ENCODE measurements around the gene GUCY2D. TPM values are rescaled to one million over a fixed set of nuclear protein-coding genes. Genes with fewer than 3 reads are reported as not detected.

GUCY2D gene
- total and polyA plus RNA-seq, 10 donors = 0.03 to 0.43 (median 0.07) TPM; not detected in 7

DNA sequence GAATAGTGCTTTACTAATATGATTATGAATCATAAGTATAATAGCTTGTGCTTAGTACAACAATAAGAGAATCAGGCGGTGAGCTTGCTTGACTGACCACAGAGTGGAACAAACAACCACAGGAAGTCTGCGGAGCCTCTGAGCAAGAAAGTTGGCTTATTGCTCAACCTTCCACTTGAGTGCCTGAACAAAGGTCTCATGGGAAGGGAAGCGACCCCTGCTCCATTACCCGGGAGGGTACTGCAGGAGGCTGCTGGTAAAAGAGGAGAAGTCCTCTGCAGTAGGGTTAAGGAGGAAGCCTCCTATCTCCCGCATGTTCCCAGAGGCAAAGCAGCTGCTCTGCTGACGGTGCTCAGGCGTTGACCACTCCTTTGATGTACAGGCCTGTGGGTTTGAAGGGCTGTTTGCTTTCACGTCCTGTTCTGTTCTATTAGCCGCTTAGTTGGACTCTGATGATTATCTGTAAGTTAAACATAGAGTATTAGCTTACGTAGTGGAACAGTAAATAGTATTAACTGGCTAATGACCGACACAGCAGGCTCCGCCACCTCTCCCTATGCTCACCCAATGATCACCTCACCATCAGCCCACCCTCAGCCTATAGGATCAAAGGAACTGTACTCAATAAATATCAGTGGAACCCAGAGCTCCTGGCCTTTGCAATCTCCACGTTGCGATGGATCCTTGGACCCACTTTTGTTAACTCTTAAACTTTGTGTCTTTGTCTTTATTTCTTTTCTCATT lies 54.0 kb downstream of the GUCY2D start:
- peaks cover 0 to 43% (median 23%) of the 10 kb centered on the region in 7 donors for H3K27me3 ChIP-seq (replicated peaks in 1 of 7)
- peak overlapping the region in 7 of 8 donors; percentile 22 to 86 (median 63) for H3K27ac ChIP-seq
- intact Hi-C loops (cut with DNase I; ENCODE audit: low total_unique reads) = loop anchor here (5.0 to 10.0 kb wide), 3 partner anchors 62 to 232 kb away; no protein-coding TSS in a partner anchor
- no peaks in the 10 kb centered on the region for H3K36me3 ChIP-seq
- 22 to 30% (median 28%) methylated on average over 13 to 14 of the region's 14 CpGs for WGBS, 5 donors
- DNase-seq = peak; percentile 78
- H3K9me3 ChIP-seq = no peaks in the 10 kb centered on the region
- peak overlapping the region in 1 of 8 donors; percentile 39 for H3K4me3 ChIP-seq
- H3K4me1 ChIP-seq = peaks cover 0 to 39% (median 27%) of the 10 kb centered on the region in 6 donors
- TF ChIP-seq, protein P1, sequence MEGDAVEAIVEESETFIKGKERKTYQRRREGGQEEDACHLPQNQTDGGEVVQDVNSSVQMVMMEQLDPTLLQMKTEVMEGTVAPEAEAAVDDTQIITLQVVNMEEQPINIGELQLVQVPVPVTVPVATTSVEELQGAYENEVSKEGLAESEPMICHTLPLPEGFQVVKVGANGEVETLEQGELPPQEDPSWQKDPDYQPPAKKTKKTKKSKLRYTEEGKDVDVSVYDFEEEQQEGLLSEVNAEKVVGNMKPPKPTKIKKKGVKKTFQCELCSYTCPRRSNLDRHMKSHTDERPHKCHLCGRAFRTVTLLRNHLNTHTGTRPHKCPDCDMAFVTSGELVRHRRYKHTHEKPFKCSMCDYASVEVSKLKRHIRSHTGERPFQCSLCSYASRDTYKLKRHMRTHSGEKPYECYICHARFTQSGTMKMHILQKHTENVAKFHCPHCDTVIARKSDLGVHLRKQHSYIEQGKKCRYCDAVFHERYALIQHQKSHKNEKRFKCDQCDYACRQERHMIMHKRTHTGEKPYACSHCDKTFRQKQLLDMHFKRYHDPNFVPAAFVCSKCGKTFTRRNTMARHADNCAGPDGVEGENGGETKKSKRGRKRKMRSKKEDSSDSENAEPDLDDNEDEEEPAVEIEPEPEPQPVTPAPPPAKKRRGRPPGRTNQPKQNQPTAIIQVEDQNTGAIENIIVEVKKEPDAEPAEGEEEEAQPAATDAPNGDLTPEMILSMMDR (IDR thresholded peaks at IDR 0.05 in 8 of 11, conservative IDR thresholded peaks at IDR 0.05 in 3 of 11) = no peak
- peak in 1 of 3 donors; percentile 67 for TF ChIP-seq POLR2AphosphoS5 (IDR thresholded peaks at IDR 0.05)
- no peak for TF ChIP-seq POLR2A (IDR thresholded peaks at IDR 0.05)

DNA sequence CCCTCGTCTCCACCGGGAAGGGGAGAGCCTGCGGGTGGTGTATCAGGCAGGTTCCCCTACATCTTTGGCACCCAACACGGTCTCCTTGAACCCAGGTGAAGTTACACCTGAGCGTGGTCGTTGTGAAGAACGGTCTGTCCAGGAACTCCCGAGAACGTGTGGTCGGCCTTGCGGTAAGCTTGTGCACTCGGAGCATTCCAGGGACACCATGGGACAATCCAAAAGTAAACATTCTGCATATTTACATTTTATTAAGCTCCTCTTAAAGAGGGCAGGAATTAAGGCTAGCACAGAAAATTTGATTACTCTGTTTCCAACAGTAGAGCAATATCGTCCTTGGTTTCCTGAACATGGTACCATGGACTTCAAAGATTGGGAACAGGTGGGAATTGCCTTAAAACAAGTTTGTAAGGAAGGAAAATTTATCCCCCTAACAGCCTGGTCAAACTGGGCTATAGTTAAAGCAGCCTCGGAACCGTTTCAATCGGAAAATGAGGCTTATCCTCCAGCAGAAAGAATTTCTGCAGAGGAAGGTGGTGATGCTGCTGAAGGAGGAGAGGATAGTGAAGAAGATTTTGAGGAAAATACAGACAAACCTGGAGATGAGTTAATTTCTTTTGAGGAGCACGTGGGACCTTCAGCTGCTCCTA lies 54.7 kb downstream of the GUCY2D start:
- 76 to 80% (median 78%) methylated on average over 17 of the region's 17 CpGs for WGBS, 5 donors
- peak overlapping the region in 4 of 8 donors; percentile 39 to 86 (median 82) for H3K27ac ChIP-seq

DNA sequence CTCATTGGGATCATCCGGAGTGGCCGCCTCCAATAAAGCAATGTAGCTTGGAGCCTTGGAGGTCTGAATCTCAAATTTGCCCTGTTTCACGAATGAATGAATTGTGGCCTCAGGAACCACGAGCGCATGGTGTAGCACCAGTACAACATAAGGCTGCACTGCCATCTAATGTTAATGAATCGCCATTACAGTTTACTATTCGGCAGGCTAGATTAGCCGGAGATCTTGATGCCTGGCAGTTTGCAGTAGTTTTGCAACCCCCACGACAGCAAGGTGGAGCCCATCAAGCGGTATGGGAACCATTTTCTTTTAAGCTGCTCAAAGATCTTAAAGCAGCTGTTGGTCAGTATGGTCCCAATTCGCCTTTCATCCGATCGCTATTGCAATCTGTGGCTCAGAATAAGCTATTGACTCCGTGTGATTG lies 55.3 kb downstream of the GUCY2D start:
- TF ChIP-seq POLR2AphosphoS5 (IDR thresholded peaks at IDR 0.05) (no peak), POLR2A (IDR thresholded peaks at IDR 0.05) (no peak)
- TF ChIP-seq, protein P1 (IDR thresholded peaks at IDR 0.05 in 8 of 11, conservative IDR thresholded peaks at IDR 0.05 in 3 of 11) = peak; percentile 69 to 92 (median 83)
- intact Hi-C loops (cut with DNase I; ENCODE audit: low total_unique reads) = loop anchor here (5.0 to 10.0 kb wide), 3 partner anchors 63 to 233 kb away; no protein-coding TSS in a partner anchor
- WGBS, 5 donors = 14 to 24% (median 17%) methylated on average over 14 of the region's 14 CpGs
- Histone ChIP-seq H3K4me3 (no peak overlapping the region), H3K9me3 (no peaks in the 10 kb centered on the region), H3K27ac (no peak overlapping the region), H3K27me3 (replicated peaks in 1 of 7) (peaks cover 0 to 56% (median 35%) of the 10 kb centered on the region in 7 donors), H3K4me1 (peaks cover 0 to 39% (median 27%) of the 10 kb centered on the region in 6 donors), H3K36me3 (no peaks in the 10 kb centered on the region)
- DNase-seq = peak; percentile 53

More for the DNA sequence above, 54.7 kb downstream of the GUCY2D start:
- H3K27me3 ChIP-seq (replicated peaks in 1 of 7) = peaks cover 0 to 50% (median 29%) of the 10 kb centered on the region in 7 donors
- TF ChIP-seq POLR2A (IDR thresholded peaks at IDR 0.05) = no peak
- TF ChIP-seq, protein P1 (IDR thresholded peaks at IDR 0.05 in 8 of 11, conservative IDR thresholded peaks at IDR 0.05 in 3 of 11) = no peak
- no peak for TF ChIP-seq POLR2AphosphoS5 (IDR thresholded peaks at IDR 0.05)
- intact Hi-C loops (cut with DNase I; ENCODE audit: low total_unique reads) = loop anchor here (5.0 to 10.0 kb wide), 3 partner anchors 62 to 232 kb away; no protein-coding TSS in a partner anchor
- H3K4me1 ChIP-seq = peaks cover 0 to 39% (median 27%) of the 10 kb centered on the region in 6 donors
- H3K36me3 ChIP-seq = no peaks in the 10 kb centered on the region
- no peaks in the 10 kb centered on the region for H3K9me3 ChIP-seq
- no peak overlapping the region for H3K4me3 ChIP-seq
- peak; percentile 48 for DNase-seq
